SK-N-SH treated with all-trans-retinoic acid at 6 μM for 48 hours (cell line): Measurements from ENCODE around the gene SGTB.
A peak's percentile ranks its signal among the peaks of the same experiment; 100 is the strongest.

Experiments
- ATAC-seq: fragments of 200-7000 bp; cut with Tn5 transposase; 3 replicates; pipeline ENCODE4 v1.9.1; 2020; ENCODE audit warnings: mild to moderate bottlenecking, moderate library complexity
- ARNTL ChIP-seq: fragments of 450-650 bp; formaldehyde crosslinking; IDR thresholded peaks from 2 replicates; pipeline ENCODE4 v1.5.0; 2020; ENCODE audit warnings: low read depth, mild to moderate bottlenecking, moderate library complexity, borderline replicate concordance
- BACH2 ChIP-seq: fragments of 250-450 bp; sonication (Bioruptor Pico); IDR thresholded peaks from 2 replicates; pipeline ENCODE4 v1.9.0; 2021; ENCODE audit warnings: mild to moderate bottlenecking, borderline replicate concordance
- CSDC2 ChIP-seq: fragments of 250-450 bp; sonication (Bioruptor Pico); IDR thresholded peaks from 2 replicates; pipeline ENCODE4 v1.5.0; 2020; ENCODE audit warnings: mild to moderate bottlenecking, moderate library complexity
- CSRNP3 ChIP-seq: fragments of 250-450 bp; sonication (Bioruptor Pico); IDR thresholded peaks from 2 replicates; pipeline ENCODE4 v1.5.1; 2021; ENCODE audit warnings: mild to moderate bottlenecking, moderate library complexity
- ESRRG ChIP-seq: fragments of 250-450 bp; sonication (Bioruptor Pico); IDR thresholded peaks from 2 replicates; pipeline ENCODE4 v1.6.1; 2021; ENCODE audit warnings: mild to moderate bottlenecking
- GLIS3 ChIP-seq: fragments of 250-450 bp; sonication (Bioruptor Pico); IDR thresholded peaks from 2 replicates; pipeline ENCODE4 v1.5.0; 2020; ENCODE audit warnings: mild to moderate bottlenecking, moderate library complexity
- ISL1 ChIP-seq: fragments of 250-450 bp; sonication (Bioruptor Pico); IDR thresholded peaks from 2 replicates; pipeline ENCODE4 v2.1.2; 2022; ENCODE audit warnings: mild to moderate bottlenecking, moderate library complexity
- OSR1 ChIP-seq: fragments of 250-450 bp; sonication (Bioruptor Pico); IDR thresholded peaks from 2 replicates; pipeline ENCODE4 v1.8.0; 2022; ENCODE audit warnings: moderate library complexity, mild to moderate bottlenecking, inconsistent platforms
- PPARA ChIP-seq: fragments of 250-450 bp; sonication (Bioruptor Pico); IDR thresholded peaks from 2 replicates; pipeline ENCODE4 v1.5.0; 2020; ENCODE audit warnings: mild to moderate bottlenecking, borderline replicate concordance
- RARB ChIP-seq: fragments of 250-450 bp; sonication (Bioruptor Pico); IDR thresholded peaks from 2 replicates; pipeline ENCODE4 v1.8.0; 2021; ENCODE audit warnings: mild to moderate bottlenecking, moderate library complexity
- SNAI2 ChIP-seq: fragments of 250-450 bp; sonication (Bioruptor Pico); IDR thresholded peaks from 2 replicates; pipeline ENCODE4 v1.5.0; 2020; ENCODE audit warnings: mild to moderate bottlenecking, moderate library complexity
- TCF4 ChIP-seq: fragments of 250-450 bp; sonication (Bioruptor Pico); IDR thresholded peaks from 2 replicates; pipeline ENCODE4 v1.8.0; 2021; ENCODE audit warnings: mild to moderate bottlenecking, moderate library complexity, borderline replicate concordance
- ZC3H10 ChIP-seq: fragments of 250-450 bp; sonication (Bioruptor Pico); IDR thresholded peaks from 2 replicates; pipeline ENCODE4 v1.5.1; 2021; ENCODE audit warnings: mild to moderate bottlenecking, moderate library complexity
- ZFP30 ChIP-seq: fragments of 450-650 bp; formaldehyde crosslinking; IDR thresholded peaks from 2 replicates; pipeline ENCODE4 v1.5.0; 2022; ENCODE audit warnings: mild to moderate bottlenecking, moderate library complexity
- ZNF70 ChIP-seq: fragments of 450-650 bp; formaldehyde crosslinking; IDR thresholded peaks from 2 replicates; pipeline ENCODE4 v1.5.0; 2020; ENCODE audit warnings: mild to moderate bottlenecking, moderate library complexity
- ZNF8 ChIP-seq: fragments of 450-650 bp; formaldehyde crosslinking; IDR thresholded peaks from 2 replicates; pipeline ENCODE4 v1.5.0; 2020; ENCODE audit warnings: mild to moderate bottlenecking, moderate library complexity
- TF ChIP-seq, protein P1 (sequence below): fragments of 250-450 bp; sonication (Bioruptor Pico); IDR thresholded peaks from 2 replicates; pipeline ENCODE4 v1.5.0; 2020; ENCODE audit warnings: mild to moderate bottlenecking, moderate library complexity
- TF ChIP-seq, protein P2 (sequence below): fragments of 250-450 bp; sonication (Bioruptor Pico); IDR thresholded peaks from 2 replicates; pipeline ENCODE4 v1.8.0; 2021; ENCODE audit warnings: low read depth, mild to moderate bottlenecking, moderate library complexity, borderline replicate concordance
- TF ChIP-seq, protein P3 (sequence below): fragments of 250-450 bp; sonication (Bioruptor Pico); IDR thresholded peaks from 2 replicates; pipeline ENCODE4 v1.5.1; 2020; ENCODE audit warnings: low read depth, mild to moderate bottlenecking, moderate library complexity

SGTB gene

GRCh38 chr5:65708145-65708544 lies 13.8 kb downstream of the SGTB start:
- no peak for ATAC-seq
- TF ChIP-seq CSRNP3 (no peak), ZC3H10 (CRISPR knock-in tag) (no peak), ESRRG (no peak), ZNF70 (CRISPR knock-in tag) (no peak)

GRCh38 chr5:65707663-65708062 lies 14.2 kb downstream of the SGTB start:
- TF ChIP-seq OSR1 (CRISPR knock-in tag) (no peak), GLIS3 (CRISPR knock-in tag) (no peak), CSRNP3 (no peak), ZNF8 (CRISPR knock-in tag) (no peak), SNAI2 (CRISPR knock-in tag) (no peak), BACH2 (CRISPR knock-in tag) (no peak), RARB (no peak), ZFP30 (CRISPR knock-in tag) (no peak), CSDC2 (CRISPR knock-in tag) (no peak), ZNF70 (CRISPR knock-in tag) (no peak), TCF4 (CRISPR knock-in tag) (no peak), ISL1 (no peak), ESRRG (no peak), PPARA (CRISPR knock-in tag) (no peak), ARNTL (no peak)
- TF ChIP-seq, protein P1, sequence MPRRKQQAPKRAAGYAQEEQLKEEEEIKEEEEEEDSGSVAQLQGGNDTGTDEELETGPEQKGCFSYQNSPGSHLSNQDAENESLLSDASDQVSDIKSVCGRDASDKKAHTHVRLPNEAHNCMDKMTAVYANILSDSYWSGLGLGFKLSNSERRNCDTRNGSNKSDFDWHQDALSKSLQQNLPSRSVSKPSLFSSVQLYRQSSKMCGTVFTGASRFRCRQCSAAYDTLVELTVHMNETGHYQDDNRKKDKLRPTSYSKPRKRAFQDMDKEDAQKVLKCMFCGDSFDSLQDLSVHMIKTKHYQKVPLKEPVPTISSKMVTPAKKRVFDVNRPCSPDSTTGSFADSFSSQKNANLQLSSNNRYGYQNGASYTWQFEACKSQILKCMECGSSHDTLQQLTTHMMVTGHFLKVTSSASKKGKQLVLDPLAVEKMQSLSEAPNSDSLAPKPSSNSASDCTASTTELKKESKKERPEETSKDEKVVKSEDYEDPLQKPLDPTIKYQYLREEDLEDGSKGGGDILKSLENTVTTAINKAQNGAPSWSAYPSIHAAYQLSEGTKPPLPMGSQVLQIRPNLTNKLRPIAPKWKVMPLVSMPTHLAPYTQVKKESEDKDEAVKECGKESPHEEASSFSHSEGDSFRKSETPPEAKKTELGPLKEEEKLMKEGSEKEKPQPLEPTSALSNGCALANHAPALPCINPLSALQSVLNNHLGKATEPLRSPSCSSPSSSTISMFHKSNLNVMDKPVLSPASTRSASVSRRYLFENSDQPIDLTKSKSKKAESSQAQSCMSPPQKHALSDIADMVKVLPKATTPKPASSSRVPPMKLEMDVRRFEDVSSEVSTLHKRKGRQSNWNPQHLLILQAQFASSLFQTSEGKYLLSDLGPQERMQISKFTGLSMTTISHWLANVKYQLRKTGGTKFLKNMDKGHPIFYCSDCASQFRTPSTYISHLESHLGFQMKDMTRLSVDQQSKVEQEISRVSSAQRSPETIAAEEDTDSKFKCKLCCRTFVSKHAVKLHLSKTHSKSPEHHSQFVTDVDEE (CRISPR knock-in tag) = no peak
- TF ChIP-seq, protein P2, sequence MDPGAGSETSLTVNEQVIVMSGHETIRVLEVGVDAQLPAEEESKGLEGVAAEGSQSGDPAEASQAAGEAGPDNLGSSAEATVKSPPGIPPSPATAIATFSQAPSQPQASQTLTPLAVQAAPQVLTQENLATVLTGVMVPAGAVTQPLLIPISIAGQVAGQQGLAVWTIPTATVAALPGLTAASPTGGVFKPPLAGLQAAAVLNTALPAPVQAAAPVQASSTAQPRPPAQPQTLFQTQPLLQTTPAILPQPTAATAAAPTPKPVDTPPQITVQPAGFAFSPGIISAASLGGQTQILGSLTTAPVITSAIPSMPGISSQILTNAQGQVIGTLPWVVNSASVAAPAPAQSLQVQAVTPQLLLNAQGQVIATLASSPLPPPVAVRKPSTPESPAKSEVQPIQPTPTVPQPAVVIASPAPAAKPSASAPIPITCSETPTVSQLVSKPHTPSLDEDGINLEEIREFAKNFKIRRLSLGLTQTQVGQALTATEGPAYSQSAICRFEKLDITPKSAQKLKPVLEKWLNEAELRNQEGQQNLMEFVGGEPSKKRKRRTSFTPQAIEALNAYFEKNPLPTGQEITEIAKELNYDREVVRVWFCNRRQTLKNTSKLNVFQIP = no peak
- TF ChIP-seq, protein P3, sequence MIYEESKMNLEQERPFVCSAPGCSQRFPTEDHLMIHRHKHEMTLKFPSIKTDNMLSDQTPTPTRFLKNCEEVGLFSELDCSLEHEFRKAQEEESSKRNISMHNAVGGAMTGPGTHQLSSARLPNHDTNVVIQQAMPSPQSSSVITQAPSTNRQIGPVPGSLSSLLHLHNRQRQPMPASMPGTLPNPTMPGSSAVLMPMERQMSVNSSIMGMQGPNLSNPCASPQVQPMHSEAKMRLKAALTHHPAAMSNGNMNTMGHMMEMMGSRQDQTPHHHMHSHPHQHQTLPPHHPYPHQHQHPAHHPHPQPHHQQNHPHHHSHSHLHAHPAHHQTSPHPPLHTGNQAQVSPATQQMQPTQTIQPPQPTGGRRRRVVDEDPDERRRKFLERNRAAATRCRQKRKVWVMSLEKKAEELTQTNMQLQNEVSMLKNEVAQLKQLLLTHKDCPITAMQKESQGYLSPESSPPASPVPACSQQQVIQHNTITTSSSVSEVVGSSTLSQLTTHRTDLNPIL = no peak
- ATAC-seq = no peak

GRCh38 chr5:65704621-65705239 lies 17.2 kb downstream of the SGTB start:
- TF ChIP-seq, protein P1 (CRISPR knock-in tag) = peak; percentile 76; the same call in 1 of the 2 replicates
- peak; percentile 99 for TF ChIP-seq TCF4 (CRISPR knock-in tag)
- TF ChIP-seq OSR1 (CRISPR knock-in tag) = no peak
- no peak for ATAC-seq
